Fibroblast of lung (primary cell): ENCODE results near the gene ZNF134. TPM values are rescaled to one million over a fixed set of nuclear protein-coding genes. Genes with fewer than 3 reads are reported as not detected.

Experiments
- DNase-seq, 2 donors: peaks; one replicate each; pipeline versions ENCODE4 v3.0.0 to v3.0.0-alpha.2; 2010; ENCODE audit warnings: low read depth in 2 of 2
- H2AFZ ChIP-seq: 2 replicates; pipeline ENCODE4 v1.5.1; 2012; ENCODE audit warnings: low read length, control low read depth, inconsistent platforms
- H3K27ac ChIP-seq: 2 replicates; pipeline ENCODE4 v1.5.1; 2011; ENCODE audit warnings: low read length, control low read depth; ENCODE audit not compliant: insufficient read depth
- H3K27me3 ChIP-seq: 2 replicates; pipeline ENCODE4 v1.5.1; 2011; ENCODE audit warnings: mild to moderate bottlenecking, low read length; ENCODE audit not compliant: control insufficient read depth, insufficient read depth
- H3K36me3 ChIP-seq: 2 replicates; pipeline ENCODE4 v1.5.1; 2011; ENCODE audit warnings: low read length; ENCODE audit not compliant: control insufficient read depth, insufficient read depth
- H3K4me1 ChIP-seq: 2 replicates; pipeline ENCODE4 v1.5.1; 2011; ENCODE audit warnings: low read length; ENCODE audit not compliant: control insufficient read depth, insufficient read depth; ENCODE audit errors: extremely low read depth
- H3K4me2 ChIP-seq: 2 replicates; pipeline ENCODE4 v1.5.1; 2011; ENCODE audit warnings: low read length, control low read depth; ENCODE audit not compliant: insufficient read depth; ENCODE audit errors: extremely low read depth
- H3K4me3 ChIP-seq, 4 experiments: fragments of 200-600 bp in 1 of 4; sonication (generic) in 1 of 4; replicated peaks in 1 of 4; 2 replicates each; pipeline ENCODE4 v1.5.1; 2011 to 2016; ENCODE audit warnings: low read length in 4 of 4, low read depth in 3 of 4, mild to moderate bottlenecking in 3 of 4, control low read depth in 2 of 4, inconsistent platforms in 1 of 4, mixed read lengths in 1 of 4; ENCODE audit not compliant: insufficient read depth in 1 of 4; ENCODE audit errors: control extremely low read depth in 1 of 4
- H3K79me2 ChIP-seq: 2 replicates; pipeline ENCODE4 v1.5.1; 2012; ENCODE audit warnings: mild to moderate bottlenecking, low read length, inconsistent platforms; ENCODE audit not compliant: control insufficient read depth, insufficient read depth
- H3K9ac ChIP-seq: 2 replicates; pipeline ENCODE4 v1.5.1; 2011; ENCODE audit warnings: mild to moderate bottlenecking, low read length, control low read depth; ENCODE audit not compliant: insufficient read depth
- H3K9me3 ChIP-seq: 2 replicates; pipeline ENCODE4 v1.5.1; 2012; ENCODE audit warnings: low read depth, low read length; ENCODE audit not compliant: control insufficient read depth, insufficient read depth
- H4K20me1 ChIP-seq: 2 replicates; pipeline ENCODE4 v1.5.1; 2011; ENCODE audit warnings: low read length; ENCODE audit not compliant: control insufficient read depth, insufficient read depth; ENCODE audit errors: extremely low read depth
- EZH2 ChIP-seq: IDR thresholded peaks from 2 replicates; pipeline ENCODE4 v1.5.1; 2012; ENCODE audit warnings: low read length, control low read depth, mild to moderate bottlenecking; ENCODE audit errors: missing control alignments
- polyA plus RNA-seq, 2 donors: library from polyadenylated mRNA; depleted of rRNA in 1 of 2; stranded (reverse) in 1 of 2; unstranded in 1 of 2; fragments of >200 nt; gene quantifications; 2 replicates each; pipeline ENCODE4 v1.2.1, GENCODE V29; 2011 to 2012; ENCODE audit warnings: missing spikeins in 1 of 2
- total RNA-seq: library from RNA; depleted of rRNA; stranded (reverse); fragments of >200 nt; gene quantifications from 2 replicates; pipeline ENCODE4 v1.2.1, GENCODE V29; 2014
- TF ChIP-seq, protein P1 (sequence below), 2 donors: IDR thresholded peaks in 1 of 2; conservative IDR thresholded peaks in 1 of 2; 1 replicate in 1 of 2; 2 replicates in 1 of 2; pipeline ENCODE4 v1.5.1; 2011 to 2012; ENCODE audit warnings: low read length in 2 of 2, control low read depth in 1 of 2, inconsistent platforms in 1 of 2, low read depth in 1 of 2, mild to moderate bottlenecking in 1 of 2

Gene ZNF134
- total and polyA plus RNA-seq, 2 donors (not counting 1 experiment from before 2014, with no cell fraction given): 11.7 to 30.6 TPM

DNA sequence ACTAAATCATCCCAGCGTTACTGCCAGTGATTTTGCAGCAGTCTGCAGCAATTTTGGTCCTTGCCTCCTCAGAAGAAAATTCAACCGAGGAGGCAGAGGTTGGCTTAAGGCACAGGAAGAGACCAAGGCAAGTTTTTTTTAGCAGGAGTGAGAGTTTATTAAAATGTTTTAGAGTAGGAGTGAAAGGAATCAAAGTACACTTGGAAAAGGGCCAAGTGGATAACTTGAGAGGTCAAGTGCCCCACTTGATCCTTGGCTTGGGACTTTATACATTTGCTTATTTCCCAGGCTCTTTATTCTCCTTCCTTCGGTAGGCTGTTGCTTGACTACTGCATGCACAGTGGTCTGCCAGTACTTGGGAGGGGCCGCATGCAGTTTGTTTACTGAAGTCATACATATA, 2.9 kb upstream of the ZNF134 start:
- Histone ChIP-seq H2AFZ (no peak overlapping the region), H3K27me3 (no peaks in the 10 kb centered on the region)

DNA sequence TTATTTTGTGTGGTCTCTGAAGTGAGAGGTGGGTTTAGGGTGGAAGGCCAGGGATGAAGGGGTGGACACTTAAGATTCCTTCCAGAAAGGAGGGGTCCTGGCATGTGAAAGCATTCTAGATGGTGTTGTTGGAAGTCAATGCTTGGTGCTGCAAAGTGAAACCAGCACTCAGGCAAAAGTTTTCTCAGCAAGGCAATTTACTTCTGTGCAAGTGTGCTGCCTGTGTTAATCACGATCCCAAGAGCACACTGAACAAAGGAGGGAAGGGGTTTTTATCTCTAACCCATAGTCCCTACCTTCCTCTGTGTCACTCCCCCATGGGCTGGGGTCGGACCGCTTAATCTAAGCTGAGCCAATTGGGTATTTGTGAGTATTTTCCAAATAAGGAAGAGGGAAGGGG, 1.3 kb downstream of the ZNF134 start:
- no peak for TF ChIP-seq EZH2
- TF ChIP-seq, protein P1, sequence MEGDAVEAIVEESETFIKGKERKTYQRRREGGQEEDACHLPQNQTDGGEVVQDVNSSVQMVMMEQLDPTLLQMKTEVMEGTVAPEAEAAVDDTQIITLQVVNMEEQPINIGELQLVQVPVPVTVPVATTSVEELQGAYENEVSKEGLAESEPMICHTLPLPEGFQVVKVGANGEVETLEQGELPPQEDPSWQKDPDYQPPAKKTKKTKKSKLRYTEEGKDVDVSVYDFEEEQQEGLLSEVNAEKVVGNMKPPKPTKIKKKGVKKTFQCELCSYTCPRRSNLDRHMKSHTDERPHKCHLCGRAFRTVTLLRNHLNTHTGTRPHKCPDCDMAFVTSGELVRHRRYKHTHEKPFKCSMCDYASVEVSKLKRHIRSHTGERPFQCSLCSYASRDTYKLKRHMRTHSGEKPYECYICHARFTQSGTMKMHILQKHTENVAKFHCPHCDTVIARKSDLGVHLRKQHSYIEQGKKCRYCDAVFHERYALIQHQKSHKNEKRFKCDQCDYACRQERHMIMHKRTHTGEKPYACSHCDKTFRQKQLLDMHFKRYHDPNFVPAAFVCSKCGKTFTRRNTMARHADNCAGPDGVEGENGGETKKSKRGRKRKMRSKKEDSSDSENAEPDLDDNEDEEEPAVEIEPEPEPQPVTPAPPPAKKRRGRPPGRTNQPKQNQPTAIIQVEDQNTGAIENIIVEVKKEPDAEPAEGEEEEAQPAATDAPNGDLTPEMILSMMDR (conservative IDR thresholded peaks at IDR 0.05 in 1 of 2, IDR thresholded peaks at IDR 0.05 in 1 of 2; ENCODE audit: low read depth in 1 of 2, low read length in 2 of 2): no peak
- Histone ChIP-seq H3K4me3 (peak overlapping the region; percentile 79 to 90 (median 82)), H3K79me2 (peaks cover 51% of the 10 kb centered on the region), H3K4me1 (no peaks in the 10 kb centered on the region), H3K4me2 (no peak overlapping the region), H3K9ac (no peak overlapping the region), H3K27ac (no peak overlapping the region), H2AFZ (no peak overlapping the region), H3K36me3 (peaks cover 8% of the 10 kb centered on the region), H4K20me1 (no peaks in the 10 kb centered on the region), H3K9me3 (peaks cover 12% of the 10 kb centered on the region), H3K27me3 (no peaks in the 10 kb centered on the region)
- no peak for DNase-seq

More for the DNA sequence above, 2.9 kb upstream of the ZNF134 start:
- Histone ChIP-seq H3K9ac (no peak overlapping the region), H4K20me1 (no peaks in the 10 kb centered on the region), H3K9me3 (peaks cover 8% of the 10 kb centered on the region), H3K36me3 (peaks cover 7% of the 10 kb centered on the region), H3K4me2 (no peak overlapping the region), H3K4me3 (no peak overlapping the region), H3K79me2 (peaks cover 20% of the 10 kb centered on the region), H3K4me1 (no peaks in the 10 kb centered on the region), H3K27ac (no peak overlapping the region)
- no peak for DNase-seq
- TF ChIP-seq, protein P1 (conservative IDR thresholded peaks at IDR 0.05 in 1 of 2, IDR thresholded peaks at IDR 0.05 in 1 of 2; ENCODE audit: low read depth in 1 of 2, low read length in 2 of 2): no peak
- TF ChIP-seq EZH2: no peak

DNA sequence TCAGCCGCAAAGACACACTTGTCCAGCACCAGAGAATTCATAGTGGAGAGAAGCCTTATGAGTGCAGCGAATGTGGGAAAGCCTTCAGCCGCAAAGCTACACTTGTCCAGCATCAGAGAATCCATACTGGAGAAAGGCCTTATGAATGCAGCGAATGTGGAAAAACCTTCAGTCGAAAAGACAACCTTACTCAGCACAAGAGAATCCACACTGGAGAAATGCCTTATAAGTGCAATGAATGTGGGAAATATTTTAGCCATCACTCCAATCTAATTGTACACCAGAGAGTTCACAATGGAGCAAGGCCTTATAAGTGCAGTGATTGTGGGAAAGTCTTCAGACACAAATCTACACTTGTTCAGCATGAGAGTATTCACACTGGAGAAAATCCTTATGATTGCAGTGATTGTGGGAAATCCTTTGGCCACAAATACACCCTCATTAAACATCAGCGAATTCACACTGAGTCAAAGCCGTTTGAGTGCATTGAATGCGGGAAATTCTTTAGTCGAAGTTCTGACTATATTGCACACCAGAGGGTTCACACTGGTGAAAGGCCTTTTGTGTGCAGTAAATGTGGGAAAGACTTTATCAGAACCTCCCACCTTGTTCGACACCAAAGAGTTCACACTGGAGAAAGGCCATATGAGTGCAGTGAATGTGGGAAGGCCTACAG, 6.8 kb downstream of the ZNF134 start:
- DNase-seq: peak; percentile 21 to 47
- H4K20me1 ChIP-seq: no peaks in the 10 kb centered on the region
- no peak overlapping the region for H2AFZ ChIP-seq
- no peaks in the 10 kb centered on the region for H3K4me1 ChIP-seq
- no peak overlapping the region for H3K4me2 ChIP-seq
- H3K36me3 ChIP-seq: peaks cover 20% of the 10 kb centered on the region
- no peak overlapping the region for H3K9ac ChIP-seq
- H3K27ac ChIP-seq: no peak overlapping the region
- no peaks in the 10 kb centered on the region for H3K27me3 ChIP-seq
- TF ChIP-seq EZH2: no peak
- TF ChIP-seq, protein P1 (conservative IDR thresholded peaks at IDR 0.05 in 1 of 2, IDR thresholded peaks at IDR 0.05 in 1 of 2; ENCODE audit: low read depth in 1 of 2, low read length in 2 of 2): no peak
- peaks cover 20% of the 10 kb centered on the region for H3K9me3 ChIP-seq
- H3K79me2 ChIP-seq: peaks cover 52% of the 10 kb centered on the region
- no peak overlapping the region for H3K4me3 ChIP-seq
